Measurements from ENCODE around the gene TRIM32.
A peak's percentile ranks its signal among the peaks of the same experiment; 100 is the strongest.

TRIM32 gene

DNA sequence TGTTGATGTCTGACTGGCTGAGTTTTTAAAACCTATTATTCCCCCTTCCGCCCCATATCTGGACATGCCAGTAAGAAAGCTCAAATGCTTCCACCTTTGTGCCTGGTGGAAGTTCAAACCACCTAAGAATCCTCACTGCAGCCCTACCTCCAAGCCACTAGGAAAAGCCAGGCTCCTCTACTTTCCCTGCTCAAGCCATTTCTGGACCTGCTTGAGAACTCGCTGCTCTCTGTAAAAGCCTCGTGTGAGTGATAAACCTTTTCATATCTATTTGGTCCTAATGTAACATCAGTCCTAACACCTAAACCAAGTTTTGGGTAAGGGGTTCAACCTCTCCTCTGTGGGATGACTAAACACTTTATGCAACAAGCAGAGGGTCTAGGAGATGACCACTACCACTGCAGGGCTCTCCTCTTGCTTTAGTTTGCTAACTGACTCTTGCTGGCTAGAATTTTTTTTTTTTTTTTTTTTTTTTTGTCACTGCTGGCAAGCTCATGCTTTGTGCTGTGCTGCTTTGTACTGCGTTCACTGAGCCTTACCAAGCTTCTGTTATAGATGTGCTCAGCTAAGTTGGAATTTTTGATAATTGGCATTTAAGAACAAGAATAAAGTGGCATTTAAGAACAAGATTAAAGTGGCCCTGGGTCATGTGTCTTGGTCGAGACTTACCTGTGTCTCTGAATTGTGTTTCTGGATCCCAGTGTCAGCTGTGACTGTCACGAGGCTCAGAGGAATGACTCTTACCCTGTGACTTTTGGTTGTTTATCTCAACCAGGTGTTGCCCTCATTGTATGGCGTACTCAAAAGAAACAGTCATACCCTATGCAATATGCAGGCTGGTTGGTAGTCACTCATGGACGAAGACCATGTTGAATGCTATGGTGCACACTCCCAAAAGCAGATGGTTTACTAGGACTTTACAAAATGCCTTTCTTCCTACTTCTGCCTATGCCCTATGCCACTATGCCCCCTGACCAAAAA, 19.5 kb downstream of the TRIM32 start:
- no peak for DNase-seq

DNA sequence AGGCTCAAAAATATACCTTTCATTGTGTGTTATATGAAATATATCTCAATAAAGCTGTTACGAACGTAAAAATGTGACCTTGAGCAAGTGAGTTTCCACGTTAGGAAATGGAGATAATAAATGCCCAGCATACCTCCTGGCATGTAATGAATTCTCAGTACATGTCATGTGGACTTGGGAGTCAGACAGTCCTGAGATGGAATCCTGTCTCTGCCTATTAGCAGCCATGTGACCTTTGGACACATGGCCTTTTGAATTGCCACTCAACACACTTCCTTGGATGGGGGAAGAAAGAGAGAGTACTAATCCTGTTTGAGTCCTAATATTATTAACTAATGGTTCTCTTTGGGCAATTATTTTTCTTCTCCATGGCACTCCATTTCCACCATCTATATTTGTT, 25.7 kb downstream of the TRIM32 start:
- DNase-seq: no peak

DNA sequence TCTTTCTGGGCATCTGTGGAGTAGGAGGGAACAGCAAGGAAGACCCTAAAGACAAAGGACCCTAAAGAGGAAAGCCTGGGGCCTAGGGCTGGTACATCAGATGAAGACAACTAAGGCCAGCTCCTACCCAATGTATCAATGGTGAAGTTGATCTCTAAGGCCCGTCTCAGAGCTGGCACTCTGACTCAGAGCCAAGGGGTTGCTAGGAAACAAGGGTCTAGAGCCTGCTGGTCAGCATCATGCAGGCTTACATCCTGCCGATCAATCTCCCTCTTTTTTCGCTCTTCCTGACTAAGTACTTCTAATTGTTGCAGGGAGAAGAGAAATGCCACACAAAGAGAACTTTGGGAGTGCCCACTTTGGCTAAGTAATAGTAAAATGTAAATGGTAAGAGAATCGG, 26.2 kb downstream of the TRIM32 start:
- DNase-seq: no peak

DNA sequence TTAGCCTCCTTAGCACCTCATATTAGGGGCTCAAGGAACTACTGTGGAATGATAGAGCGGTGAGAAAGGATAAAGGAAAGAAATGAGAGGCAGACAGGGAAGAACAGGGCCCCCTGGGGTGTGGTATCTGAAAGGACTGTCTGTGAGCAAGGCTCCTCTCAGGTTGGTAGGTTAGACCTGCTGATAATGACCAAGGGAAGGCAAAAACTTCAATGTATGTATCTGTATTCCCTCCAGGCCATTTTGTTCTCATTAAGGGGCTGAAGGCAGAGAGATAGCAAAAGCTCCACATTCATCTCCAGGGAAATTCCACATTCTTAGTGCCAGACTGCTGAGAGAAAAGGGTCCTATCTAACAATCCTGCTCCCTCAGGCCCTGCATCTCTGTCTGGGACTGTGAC, 28.6 kb downstream of the TRIM32 start:
- no peak for DNase-seq

DNA sequence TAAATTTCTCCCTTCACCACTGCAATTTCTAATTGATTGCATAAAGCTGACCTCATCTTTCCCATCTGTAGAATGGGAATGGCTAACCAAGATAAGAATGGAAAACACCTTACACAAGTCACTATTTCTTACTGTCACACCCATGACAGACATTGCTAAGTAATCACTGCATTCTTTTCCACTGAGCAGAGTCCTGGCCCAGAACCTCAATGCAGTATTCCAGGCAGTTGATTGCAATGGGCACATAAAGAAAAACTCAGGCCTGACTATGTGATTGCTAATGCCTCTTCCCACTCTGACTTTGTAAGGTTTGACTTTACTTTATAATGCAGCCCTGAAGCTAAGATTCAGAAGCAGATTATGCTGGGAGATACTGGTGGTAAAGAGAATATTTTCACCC, 29.3 kb downstream of the TRIM32 start:
- DNase-seq: no peak

DNA sequence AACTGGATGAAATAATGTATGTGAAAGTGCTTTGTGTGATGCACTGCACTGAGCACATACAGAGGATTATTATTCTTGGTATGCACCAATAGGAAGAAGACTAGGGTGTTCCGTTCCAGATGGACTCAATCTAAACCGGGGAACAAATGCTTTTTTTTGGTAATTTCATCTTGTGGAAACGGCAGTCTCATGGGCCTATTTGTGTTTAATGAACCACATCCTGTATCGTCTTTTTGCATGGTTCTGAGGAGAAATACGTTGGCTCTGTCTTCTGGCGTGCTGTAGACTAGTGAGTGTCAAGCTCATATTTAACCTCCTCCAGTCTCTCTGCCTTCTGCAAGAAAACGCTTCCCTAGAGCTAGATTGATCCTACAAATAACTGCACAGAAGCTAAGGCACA, 30.0 kb downstream of the TRIM32 start:
- no peak for DNase-seq

DNA sequence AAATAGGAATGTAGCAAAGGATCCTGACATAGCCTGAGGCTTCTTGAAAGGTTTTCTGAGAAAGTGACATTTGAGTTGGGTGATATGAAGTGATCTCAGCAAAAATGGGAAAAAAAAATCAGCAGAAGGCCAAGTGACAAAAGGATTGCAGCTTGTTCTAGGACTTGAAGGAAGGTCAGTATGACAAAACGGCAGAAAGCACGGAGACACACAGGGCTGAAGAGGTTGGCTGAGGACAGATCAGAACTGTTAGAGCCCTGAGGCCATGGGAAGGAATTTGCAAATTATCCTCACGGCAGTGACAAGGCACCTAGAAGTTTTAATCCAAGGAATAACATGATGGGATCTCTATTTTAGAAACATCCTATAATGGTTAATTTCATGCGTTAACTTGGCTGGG, 31.0 kb downstream of the TRIM32 start:
- no peak for DNase-seq

DNA sequence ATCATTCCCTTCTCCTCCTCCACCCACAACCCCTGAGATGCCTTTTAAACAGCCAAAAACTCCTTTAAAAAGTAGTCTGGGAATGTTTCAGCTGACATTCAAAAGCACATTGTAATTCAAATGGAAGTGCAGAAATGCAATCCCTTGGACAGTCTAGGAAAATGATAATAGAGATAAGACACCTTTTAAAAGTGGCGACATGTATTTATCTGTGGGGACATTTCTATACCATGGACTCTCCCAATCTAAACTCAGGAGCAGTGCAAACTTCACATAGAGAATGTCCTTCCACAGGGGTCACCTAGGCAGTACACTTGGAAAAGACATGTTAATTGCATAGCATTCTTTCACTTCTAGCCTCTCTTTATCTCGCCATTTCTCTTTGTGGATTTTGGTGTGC, 33.0 kb downstream of the TRIM32 start:
- no peak for DNase-seq

DNA sequence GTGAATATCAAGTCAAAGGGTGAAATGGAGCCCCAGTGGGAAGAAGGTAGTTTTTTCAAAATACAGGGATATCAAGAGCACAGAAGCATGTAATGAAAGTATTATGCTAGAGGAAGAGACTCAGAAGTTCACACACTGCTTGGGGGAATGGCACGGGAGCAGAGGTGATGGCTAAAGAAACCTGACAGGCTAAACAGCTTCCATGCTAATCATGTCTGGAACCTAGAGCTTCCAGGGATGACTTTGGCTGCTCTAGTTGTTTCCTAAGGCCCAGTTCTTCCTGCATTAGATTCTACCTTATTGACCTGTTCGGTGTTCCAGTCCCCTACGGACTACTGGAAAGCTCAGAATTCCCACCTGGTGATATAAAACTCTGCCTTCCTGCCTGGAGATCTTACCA, 34.3 kb downstream of the TRIM32 start:
- no peak for DNase-seq

DNA sequence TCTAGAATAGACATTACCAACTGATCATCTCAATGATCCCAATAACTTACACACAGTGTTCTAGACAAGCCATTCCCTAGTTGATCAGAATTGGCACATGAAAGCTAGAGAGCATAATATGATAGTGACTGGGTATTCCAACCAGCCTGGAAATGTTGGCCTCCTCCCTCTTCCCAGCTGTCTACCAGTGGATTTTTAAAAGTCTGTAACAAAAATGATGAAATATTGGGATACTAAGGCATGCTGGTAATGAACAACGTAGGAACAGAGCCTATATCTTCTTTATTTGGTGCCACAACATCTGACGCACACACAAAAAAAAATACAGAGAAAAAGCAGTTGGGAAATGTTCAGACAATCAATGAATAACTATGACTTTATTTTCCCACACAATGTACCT, 34.8 kb downstream of the TRIM32 start:
- no peak for DNase-seq

DNA sequence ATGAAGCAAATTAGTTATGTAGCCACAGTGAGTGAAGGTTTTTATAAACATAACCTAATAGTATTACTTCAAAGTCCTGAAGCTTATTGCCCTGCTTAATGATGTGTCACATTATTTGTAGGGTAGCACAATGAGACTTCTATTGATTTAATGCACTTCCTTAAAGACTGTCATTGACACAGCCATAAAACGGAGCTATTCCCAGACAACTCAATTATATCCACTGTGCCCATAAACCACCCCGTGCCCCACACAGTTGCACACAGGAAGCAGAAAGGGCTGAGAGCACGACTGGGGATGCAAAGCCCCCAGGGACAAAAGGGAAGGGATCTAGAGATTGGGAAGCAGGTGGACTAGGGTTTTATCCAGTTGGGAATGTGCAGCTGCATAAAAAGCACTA, 37.0 kb downstream of the TRIM32 start:
- no peak for DNase-seq

DNA sequence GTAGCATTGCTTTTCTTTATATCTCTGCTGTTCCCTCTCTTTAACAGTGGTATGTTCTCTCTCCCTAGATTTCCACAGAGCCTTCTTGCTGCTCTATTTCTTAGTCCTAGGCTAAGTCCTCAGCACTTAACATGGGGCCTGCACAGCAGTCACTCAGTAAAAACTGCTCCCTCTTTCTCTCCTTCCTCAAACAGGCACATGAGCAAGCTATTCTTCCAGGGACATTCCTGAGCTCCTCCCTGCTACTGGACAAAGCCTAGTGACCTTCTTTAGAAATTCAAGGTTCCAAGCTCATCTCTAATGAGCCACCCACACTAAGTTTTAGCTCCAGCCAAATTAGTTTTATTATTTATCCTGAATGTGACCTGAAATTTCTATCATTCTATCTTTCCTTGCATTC, 39.5 kb downstream of the TRIM32 start:
- DNase-seq: no peak

DNA sequence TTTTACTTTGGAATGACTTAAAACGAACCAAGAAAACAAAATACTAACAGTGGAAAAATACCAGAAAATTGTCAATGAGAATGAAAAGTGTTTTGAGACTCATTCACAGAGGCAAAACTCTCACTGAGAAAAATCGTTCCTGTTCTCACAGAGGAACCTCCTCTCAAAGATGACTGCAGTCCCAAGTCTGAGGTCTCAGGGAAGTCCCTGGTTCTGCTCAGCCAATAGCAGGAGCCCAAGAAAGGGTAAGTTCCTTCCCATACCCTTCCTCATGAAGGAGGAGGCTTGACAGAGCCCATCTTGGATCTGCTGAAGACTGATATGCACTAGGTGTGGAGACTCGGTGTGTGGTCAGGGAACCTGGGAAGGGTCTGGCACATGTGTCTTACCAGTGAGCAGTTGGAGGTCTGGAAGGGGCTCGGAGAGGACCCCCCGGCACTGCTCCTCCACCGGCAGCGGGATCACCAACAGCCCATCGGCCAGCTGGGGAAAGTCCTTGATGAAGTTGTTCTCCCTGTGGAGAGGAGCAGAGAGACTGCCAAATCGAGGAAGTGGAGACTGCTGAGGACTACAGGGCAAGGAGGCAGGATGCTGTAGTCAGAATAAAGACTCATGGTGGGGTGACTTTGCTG, 46.0 kb downstream of the TRIM32 start:
- DNase-seq: no peak

DNA sequence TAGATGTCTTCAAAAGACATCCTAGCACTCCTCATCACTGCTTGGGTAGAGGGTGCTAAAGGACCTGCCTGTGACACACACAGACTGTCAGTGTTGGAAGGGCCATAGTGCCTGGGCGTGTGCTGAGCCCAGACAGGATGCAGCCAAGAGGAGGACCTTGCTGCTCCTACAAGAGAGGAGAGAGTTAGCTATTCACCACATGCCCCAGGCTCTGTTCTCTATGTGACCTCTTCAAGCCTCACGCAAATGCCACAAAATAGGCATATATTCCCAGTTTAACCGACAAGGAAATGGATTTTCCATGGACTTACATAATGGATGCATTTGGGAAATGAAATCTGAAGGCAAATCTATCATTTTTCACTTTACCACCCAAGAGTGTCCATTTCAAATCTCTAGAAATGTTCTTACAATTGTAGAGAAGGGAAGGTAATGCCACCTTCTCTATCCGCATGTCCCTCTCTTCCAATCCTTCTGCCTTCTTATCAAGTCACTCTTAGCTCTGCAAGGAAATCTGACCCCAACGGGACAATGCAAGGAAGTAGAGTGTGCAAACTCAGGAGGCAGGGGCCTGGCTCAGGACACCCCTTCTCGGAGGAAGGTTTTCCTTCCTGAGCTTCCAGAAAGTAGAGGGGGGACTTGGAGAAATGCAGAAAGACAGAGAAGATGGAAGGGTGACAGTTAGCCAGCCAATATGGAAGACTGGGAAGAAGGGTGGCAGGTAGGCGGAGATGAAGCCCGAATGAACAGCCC, 49.5 kb downstream of the TRIM32 start:
- no peak for DNase-seq

DNA sequence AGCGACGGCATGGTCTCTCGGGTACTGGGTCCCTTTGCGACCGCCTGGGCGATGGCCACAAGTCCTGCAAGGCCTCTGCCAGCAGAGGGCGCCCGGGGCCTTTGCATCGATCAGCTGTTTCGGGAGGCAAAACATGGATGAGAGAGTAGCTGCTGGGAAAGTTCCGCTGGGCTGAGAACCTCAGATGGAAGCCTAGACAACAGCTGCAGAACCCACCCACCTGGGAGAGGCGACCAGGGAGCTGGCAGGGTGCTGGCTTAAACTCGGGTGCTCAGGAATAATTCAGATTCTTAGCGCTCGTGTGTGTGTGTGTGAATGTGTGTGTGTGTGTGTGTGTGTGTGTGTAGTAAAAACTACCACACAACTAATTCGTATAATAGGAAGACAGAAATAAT, 50.0 kb downstream of the TRIM32 start:
- peak; percentile 77 to 82 for DNase-seq

DNA sequence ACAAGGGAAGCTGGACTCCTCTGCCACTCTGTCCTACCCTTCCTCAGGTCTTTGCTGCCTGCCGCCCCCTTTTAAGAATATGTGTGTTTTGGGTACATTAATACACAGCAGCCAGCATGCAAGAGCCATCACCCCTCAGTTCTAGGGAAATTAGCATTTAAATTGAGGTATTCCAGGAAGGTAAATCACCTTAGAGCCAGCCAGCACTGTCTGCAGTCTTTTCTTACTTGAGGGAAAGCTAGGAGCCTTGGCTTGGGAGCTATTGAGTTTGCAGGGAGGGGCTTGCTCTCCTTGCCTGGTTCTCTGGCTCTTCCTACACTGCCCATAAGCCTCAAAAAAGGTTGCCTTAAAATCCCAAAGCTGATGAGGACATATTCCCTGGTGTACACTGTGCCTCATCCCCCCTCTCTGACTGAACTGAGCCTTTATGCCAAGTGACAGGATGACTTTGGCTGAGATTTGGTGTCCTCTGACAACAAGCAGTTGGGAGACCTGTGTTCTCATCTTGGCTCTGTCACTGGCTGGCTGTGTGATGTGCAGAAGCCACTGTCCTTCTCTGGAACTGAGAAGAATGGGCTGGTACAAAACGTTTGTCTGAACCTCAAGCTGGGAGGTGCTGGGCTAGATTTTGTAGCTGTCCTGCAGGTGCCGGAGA, 54.1 kb downstream of the TRIM32 start:
- no peak for DNase-seq

DNA sequence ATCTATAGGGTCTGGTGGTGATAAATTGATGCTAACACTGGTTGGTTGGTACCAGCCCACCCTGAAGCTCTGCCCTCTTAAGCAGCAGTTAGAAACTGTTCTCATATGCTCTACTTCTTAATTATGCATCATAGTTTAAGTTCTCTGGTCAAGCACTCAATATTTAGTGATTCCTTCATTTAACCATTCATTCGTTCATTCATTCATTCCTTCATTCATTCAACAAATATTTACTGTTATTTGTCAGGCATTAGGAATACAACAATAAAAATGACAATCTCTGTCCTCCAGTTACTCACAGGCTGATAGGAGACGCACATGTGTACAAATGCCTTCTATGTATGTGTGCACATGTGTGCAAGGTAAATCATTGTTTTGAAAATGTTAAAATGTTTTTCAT, 54.6 kb downstream of the TRIM32 start:
- no peak for DNase-seq

DNA sequence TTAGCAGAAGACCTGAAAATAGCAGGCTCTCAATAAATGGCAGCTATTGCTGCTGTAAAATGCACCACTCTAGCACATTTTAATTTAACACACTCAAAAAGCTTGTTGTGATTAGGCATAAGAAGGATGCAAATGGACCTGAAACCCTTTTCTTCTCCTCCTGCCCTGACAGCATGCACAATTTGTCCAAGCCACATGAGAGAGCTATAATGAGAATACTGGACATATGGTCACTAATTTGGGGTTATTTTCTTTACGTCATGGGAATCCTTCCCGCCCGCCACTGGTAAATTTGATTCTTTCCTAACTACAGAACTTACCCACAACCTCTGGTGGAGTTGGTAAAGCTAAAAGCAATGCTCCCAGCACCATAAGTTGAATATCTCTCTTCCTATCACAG, 62.1 kb downstream of the TRIM32 start:
- DNase-seq: no peak

DNA sequence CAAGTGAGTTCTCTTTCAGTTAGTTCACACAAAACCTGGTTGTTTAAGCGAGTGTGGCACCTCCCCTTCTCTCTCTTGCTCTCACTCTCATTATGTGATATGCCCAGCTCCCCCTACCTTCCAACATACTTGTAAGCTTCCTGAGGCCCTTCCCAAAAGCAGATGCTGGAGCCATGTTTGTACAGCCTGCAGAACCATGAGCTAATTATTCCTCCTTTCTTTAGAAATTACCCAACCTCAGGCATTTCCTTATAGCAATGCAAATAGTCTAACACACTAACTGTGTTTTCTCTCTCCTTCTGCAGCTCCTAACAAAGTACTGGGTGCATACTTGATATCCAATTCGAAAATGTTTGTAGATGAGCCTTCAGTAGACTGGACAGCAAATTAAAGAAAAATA, 62.7 kb downstream of the TRIM32 start:
- no peak for DNase-seq

DNA sequence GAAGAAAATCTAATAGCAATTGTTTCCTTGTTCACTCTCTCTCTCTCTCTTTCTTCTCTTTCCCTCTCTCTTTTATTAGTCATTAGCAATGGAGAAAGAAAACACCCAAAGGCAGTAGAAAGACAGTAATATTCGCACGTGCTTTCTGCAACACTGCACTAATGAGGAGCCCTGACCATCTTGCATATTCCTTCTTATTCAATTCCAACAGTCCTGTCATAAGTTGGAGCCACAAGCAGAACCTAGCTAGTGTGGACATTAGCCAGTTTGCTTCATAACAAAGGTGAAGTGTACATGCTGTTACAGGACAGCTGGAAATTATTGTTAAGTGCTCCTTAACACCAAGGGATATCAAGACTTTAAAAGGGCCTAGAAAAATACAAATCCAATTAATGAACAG, 63.4 kb downstream of the TRIM32 start:
- DNase-seq: no peak

Measured in activated T-cell treated with anti-CD3 and anti-CD28 coated beads, Interleukin-2, amount 50 U/mL, for 48 hours (primary cell).